ENCODE data around the gene UBXN11.
"Not testable (repeated sequence)": the region's sequence is repeated elsewhere in the genome, so short reads cannot be mapped to it uniquely, and the experiment has no call there.

Gene UBXN11

GRCh38 chr1:26336477-26337205, 30.2 kb upstream of the UBXN11 start:
- ChIA-PET POLR2A (no interaction called here), CTCF (interaction anchor here (1.3 to 1.5 kb wide), 3 partner anchors 13 to 81 kb away, joined by 3 to 5 read pairs (median 5); no protein-coding TSS in a partner anchor)
- peak overlapping the region in 1 of 2 experiments; percentile 22 for H3K27ac ChIP-seq (ENCODE audit: insufficient read depth in 1 of 2, low read depth in 1 of 2, low read length in 2 of 2, poor library complexity in 1 of 2, severe bottlenecking in 2 of 2)
- peaks cover 0 to 2% (median 0%) of the 10 kb centered on the region in 5 experiments for H3K27me3 ChIP-seq (replicated peaks in 2 of 5; ENCODE audit: control insufficient read depth in 4 of 5, insufficient read depth in 5 of 5, low read length in 4 of 5)
- peaks cover 3 to 31% (median 16%) of the 10 kb centered on the region in 4 experiments for H3K4me1 ChIP-seq (ENCODE audit: control extremely low read depth in 1 of 4, control insufficient read depth in 4 of 4, insufficient read depth in 4 of 4, low read length in 3 of 4)
- peak overlapping the region; percentile 34 to 85 (median 67) for H3K4me3 ChIP-seq (ENCODE audit: control insufficient read depth in 1 of 7, extremely low read depth in 1 of 7, insufficient read depth in 4 of 7, low read depth in 2 of 7, low read length in 6 of 7)
- no peaks in the 10 kb centered on the region for H3K9me3 ChIP-seq (ENCODE audit: control extremely low read depth in 1 of 5, control insufficient read depth in 4 of 5, insufficient read depth in 2 of 5, low read depth in 1 of 5, low read length in 4 of 5)
- DNase-seq, result peak in 2 of 3 donors; percentile 36 to 56
- 12% methylated on average over 41 of the region's 52 CpGs for WGBS (ENCODE audit: insufficient coverage)
- H3K36me3 ChIP-seq (ENCODE audit: control insufficient read depth in 4 of 4, insufficient read depth in 4 of 4, low read length in 3 of 4), result no peaks in the 10 kb centered on the region

- POLR2A ChIA-PET, result no interaction called here
- CTCF ChIA-PET, result interaction anchor here (1.3 kb wide), 1 partner anchor 13 kb away, joined by 3 read pairs; no protein-coding TSS in a partner anchor
- Histone ChIP-seq H3K27me3 (replicated peaks in 2 of 5; ENCODE audit: control insufficient read depth in 4 of 5, insufficient read depth in 5 of 5, low read length in 4 of 5) (peaks cover 0 to 2% (median 0%) of the 10 kb centered on the region in 5 experiments), H3K9me3 (ENCODE audit: control extremely low read depth in 1 of 5, control insufficient read depth in 4 of 5, insufficient read depth in 2 of 5, low read depth in 1 of 5, low read length in 4 of 5) (no peaks in the 10 kb centered on the region), H3K27ac (ENCODE audit: insufficient read depth in 1 of 2, low read depth in 1 of 2, low read length in 2 of 2, poor library complexity in 1 of 2, severe bottlenecking in 2 of 2) (no peak overlapping the region), H3K36me3 (ENCODE audit: control insufficient read depth in 4 of 4, insufficient read depth in 4 of 4, low read length in 3 of 4) (no peaks in the 10 kb centered on the region), H3K4me3 (ENCODE audit: control insufficient read depth in 1 of 7, extremely low read depth in 1 of 7, insufficient read depth in 4 of 7, low read depth in 2 of 7, low read length in 6 of 7) (peak overlapping the region; percentile 34 to 85 (median 67)), H3K4me1 (ENCODE audit: control extremely low read depth in 1 of 4, control insufficient read depth in 4 of 4, insufficient read depth in 4 of 4, low read length in 3 of 4) (peaks cover 3 to 31% (median 16%) of the 10 kb centered on the region in 4 experiments)
- WGBS (ENCODE audit: insufficient coverage), result under 1% methylated on average over 31 of the region's 41 CpGs
- no peak for DNase-seq
Observed at GRCh38 chr1:26335774-26336476, 29.5 kb upstream of the UBXN11 start.

GRCh38 chr1:26333312-26333711, 26.9 kb upstream of the UBXN11 start:
- not testable (repeated sequence) for DNase-seq; H3K36me3 ChIP-seq (ENCODE audit: control insufficient read depth in 4 of 4, insufficient read depth in 4 of 4, low read length in 3 of 4); H3K9me3 ChIP-seq (ENCODE audit: control extremely low read depth in 1 of 5, control insufficient read depth in 4 of 5, insufficient read depth in 2 of 5, low read depth in 1 of 5, low read length in 4 of 5); H3K4me3 ChIP-seq (ENCODE audit: control insufficient read depth in 1 of 7, extremely low read depth in 1 of 7, insufficient read depth in 4 of 7, low read depth in 2 of 7, low read length in 6 of 7); H3K27me3 ChIP-seq (replicated peaks in 2 of 5; ENCODE audit: control insufficient read depth in 4 of 5, insufficient read depth in 5 of 5, low read length in 4 of 5); H3K27ac ChIP-seq (ENCODE audit: insufficient read depth in 1 of 2, low read depth in 1 of 2, low read length in 2 of 2, poor library complexity in 1 of 2, severe bottlenecking in 2 of 2)
- ChIA-PET POLR2A (interaction anchor here (0.7 kb wide), 1 partner anchor 25 kb away, joined by 4 read pairs; no protein-coding TSS in a partner anchor), CTCF (interaction anchor here (0.6 to 1.5 kb wide), 3 partner anchors 11 to 1024 kb away, joined by 3 to 7 read pairs (median 4); no protein-coding TSS in a partner anchor)
- WGBS (ENCODE audit: insufficient coverage), result 100% methylated on average over 5 of the region's 8 CpGs
- peaks cover 3 to 31% (median 16%) of the 10 kb centered on the region in 4 experiments for H3K4me1 ChIP-seq (ENCODE audit: control extremely low read depth in 1 of 4, control insufficient read depth in 4 of 4, insufficient read depth in 4 of 4, low read length in 3 of 4)

- peaks cover 0 to 3% (median under 1%) of the 10 kb centered on the region in 4 experiments for H3K4me1 ChIP-seq (ENCODE audit: control extremely low read depth in 1 of 4, control insufficient read depth in 4 of 4, insufficient read depth in 4 of 4, low read length in 3 of 4)
- H3K27me3 ChIP-seq (replicated peaks in 2 of 5; ENCODE audit: control insufficient read depth in 4 of 5, insufficient read depth in 5 of 5, low read length in 4 of 5), result no peaks in the 10 kb centered on the region
- 100% methylated on average over 3 of the region's 5 CpGs for WGBS (ENCODE audit: insufficient coverage)
- H3K36me3 ChIP-seq (ENCODE audit: control insufficient read depth in 4 of 4, insufficient read depth in 4 of 4, low read length in 3 of 4), result no peaks in the 10 kb centered on the region
- POLR2A ChIA-PET, result no interaction called here
- no peak overlapping the region for H3K27ac ChIP-seq (ENCODE audit: insufficient read depth in 1 of 2, low read depth in 1 of 2, low read length in 2 of 2, poor library complexity in 1 of 2, severe bottlenecking in 2 of 2)
- no peak for DNase-seq
- H3K9me3 ChIP-seq (ENCODE audit: control extremely low read depth in 1 of 5, control insufficient read depth in 4 of 5, insufficient read depth in 2 of 5, low read depth in 1 of 5, low read length in 4 of 5), result no peaks in the 10 kb centered on the region
- no peak overlapping the region for H3K4me3 ChIP-seq (ENCODE audit: control insufficient read depth in 1 of 7, extremely low read depth in 1 of 7, insufficient read depth in 4 of 7, low read depth in 2 of 7, low read length in 6 of 7)
- CTCF ChIA-PET, result interaction anchor here (1.6 to 1.8 kb wide), 2 partner anchors 16 to 54 kb away, joined by 5 to 6 read pairs; no protein-coding TSS in a partner anchor
Observed at GRCh38 chr1:26330276-26330675, 23.8 kb upstream of the UBXN11 start.

- H3K27me3 ChIP-seq (replicated peaks in 2 of 5; ENCODE audit: control insufficient read depth in 4 of 5, insufficient read depth in 5 of 5, low read length in 4 of 5); H3K9me3 ChIP-seq (ENCODE audit: control extremely low read depth in 1 of 5, control insufficient read depth in 4 of 5, insufficient read depth in 2 of 5, low read depth in 1 of 5, low read length in 4 of 5); H3K27ac ChIP-seq (ENCODE audit: insufficient read depth in 1 of 2, low read depth in 1 of 2, low read length in 2 of 2, poor library complexity in 1 of 2, severe bottlenecking in 2 of 2); DNase-seq; H3K4me3 ChIP-seq (ENCODE audit: control insufficient read depth in 1 of 7, extremely low read depth in 1 of 7, insufficient read depth in 4 of 7, low read depth in 2 of 7, low read length in 6 of 7); POLR2A ChIA-PET; H3K4me1 ChIP-seq (ENCODE audit: control extremely low read depth in 1 of 4, control insufficient read depth in 4 of 4, insufficient read depth in 4 of 4, low read length in 3 of 4); H3K36me3 ChIP-seq (ENCODE audit: control insufficient read depth in 4 of 4, insufficient read depth in 4 of 4, low read length in 3 of 4): not testable (repeated sequence)
- WGBS (ENCODE audit: insufficient coverage), result 88% methylated on average over 1 of the region's 4 CpGs
- CTCF ChIA-PET, result interaction anchor here (1.0 to 1.8 kb wide), 3 partner anchors 17 to 53 kb away, joined by 3 to 6 read pairs (median 5); no protein-coding TSS in a partner anchor
Observed at GRCh38 chr1:26329380-26329779, 22.9 kb upstream of the UBXN11 start.

- CTCF ChIA-PET, result interaction anchor here (1.0 kb wide), 1 partner anchor 39 kb away, joined by 3 read pairs; no protein-coding TSS in a partner anchor
- POLR2A ChIA-PET, result no interaction called here
Observed at GRCh38 chr1:26328597-26328996, 22.2 kb upstream of the UBXN11 start.

More at GRCh38 chr1:26328597-26328996, 22.2 kb upstream of the UBXN11 start:
- no peak overlapping the region for H3K4me3 ChIP-seq (ENCODE audit: control insufficient read depth in 1 of 7, extremely low read depth in 1 of 7, insufficient read depth in 4 of 7, low read depth in 2 of 7, low read length in 6 of 7)
- no peaks in the 10 kb centered on the region for H3K9me3 ChIP-seq (ENCODE audit: control extremely low read depth in 1 of 5, control insufficient read depth in 4 of 5, insufficient read depth in 2 of 5, low read depth in 1 of 5, low read length in 4 of 5)
- no peak overlapping the region for H3K27ac ChIP-seq (ENCODE audit: insufficient read depth in 1 of 2, low read depth in 1 of 2, low read length in 2 of 2, poor library complexity in 1 of 2, severe bottlenecking in 2 of 2)
- DNase-seq, result no peak
- no peaks in the 10 kb centered on the region for H3K27me3 ChIP-seq (replicated peaks in 2 of 5; ENCODE audit: control insufficient read depth in 4 of 5, insufficient read depth in 5 of 5, low read length in 4 of 5)
- H3K4me1 ChIP-seq (ENCODE audit: control extremely low read depth in 1 of 4, control insufficient read depth in 4 of 4, insufficient read depth in 4 of 4, low read length in 3 of 4), result no peaks in the 10 kb centered on the region
- 100% methylated on average over 6 of the region's 8 CpGs for WGBS (ENCODE audit: insufficient coverage)
- H3K36me3 ChIP-seq (ENCODE audit: control insufficient read depth in 4 of 4, insufficient read depth in 4 of 4, low read length in 3 of 4), result peaks cover 0 to 5% (median 2%) of the 10 kb centered on the region in 4 experiments
